GM18502 (cell line): ENCODE data around the gene ALPL.

ENCODE experiments used
- ATAC-seq: cut with Tn5 transposase; IDR thresholded peaks from one replicate; pipeline ENCODE4 v1.9.1; 2021; ENCODE audit warnings: mild to moderate bottlenecking; ENCODE audit not compliant: unreplicated experiment, poor library complexity

ALPL gene

DNA sequence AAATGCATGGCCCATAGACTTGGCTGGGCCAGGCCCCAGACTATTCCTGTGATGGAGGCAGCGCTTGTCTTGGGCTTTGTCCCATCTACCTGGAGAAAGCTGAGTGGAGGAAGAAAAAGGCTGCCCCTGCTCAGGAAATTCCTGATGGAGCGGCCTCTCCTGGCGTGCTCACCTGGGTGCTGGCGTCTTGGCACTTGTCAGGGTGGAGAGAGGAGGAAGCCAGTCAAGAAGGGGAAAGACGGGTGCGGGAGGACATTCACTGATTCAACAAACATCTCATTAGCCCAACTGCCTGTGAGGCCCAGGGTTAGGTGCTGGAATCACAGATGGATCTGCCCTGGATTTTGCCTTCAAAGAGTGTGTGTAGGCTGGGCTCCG, 16.1 kb downstream of the ALPL start:
- ATAC-seq: no peak

DNA sequence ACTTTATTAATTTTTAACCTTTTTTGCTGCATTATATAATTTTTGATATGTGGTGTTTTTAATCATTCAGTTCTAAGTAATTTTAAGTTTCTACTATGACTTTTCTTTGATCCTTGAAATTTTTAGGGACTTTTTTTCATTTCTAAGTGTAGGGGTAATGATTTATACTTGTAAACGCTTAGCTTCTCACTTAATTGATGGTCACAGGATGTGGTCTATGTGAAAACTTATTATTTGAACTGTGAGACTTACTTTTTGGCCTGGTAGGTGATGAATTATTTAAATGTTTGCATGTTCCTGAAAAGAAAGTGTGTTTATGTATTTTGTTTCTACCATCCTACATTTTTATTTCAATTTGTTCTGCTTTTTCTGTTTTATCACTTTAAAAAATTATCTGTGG, 17.2 kb downstream of the ALPL start:
- ATAC-seq: no peak

DNA sequence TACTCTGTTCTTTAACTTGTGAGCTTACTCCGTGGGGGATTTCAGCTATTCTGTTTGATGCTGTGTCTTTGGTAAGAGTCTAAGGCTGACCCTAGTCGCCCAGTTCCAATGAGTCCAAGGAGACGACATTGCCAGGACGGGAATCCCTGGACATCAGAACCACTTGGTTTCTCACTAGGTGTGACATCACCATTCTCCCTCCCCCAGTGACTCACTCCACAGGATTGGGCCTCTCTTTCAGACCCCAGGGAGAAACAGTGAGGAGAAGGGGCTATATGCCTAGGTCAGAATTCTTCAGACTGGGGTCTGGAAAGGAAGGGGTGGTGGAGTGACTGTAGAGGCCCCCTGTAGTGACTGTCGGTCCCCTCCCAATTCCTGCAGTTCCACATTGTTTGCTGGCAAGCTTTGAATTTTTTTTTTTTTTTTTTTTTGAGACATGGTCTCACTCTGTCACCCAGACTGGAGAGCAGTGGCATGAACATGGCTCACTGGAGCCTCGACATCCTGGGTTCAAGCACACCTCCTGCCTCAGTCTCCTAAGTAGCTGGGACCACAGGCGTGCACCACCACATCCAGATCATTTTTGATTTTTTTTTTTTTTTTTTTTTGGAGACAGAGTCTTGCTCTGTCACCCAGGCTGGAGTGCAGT, 21.3 kb downstream of the ALPL start:
- no peak for ATAC-seq

DNA sequence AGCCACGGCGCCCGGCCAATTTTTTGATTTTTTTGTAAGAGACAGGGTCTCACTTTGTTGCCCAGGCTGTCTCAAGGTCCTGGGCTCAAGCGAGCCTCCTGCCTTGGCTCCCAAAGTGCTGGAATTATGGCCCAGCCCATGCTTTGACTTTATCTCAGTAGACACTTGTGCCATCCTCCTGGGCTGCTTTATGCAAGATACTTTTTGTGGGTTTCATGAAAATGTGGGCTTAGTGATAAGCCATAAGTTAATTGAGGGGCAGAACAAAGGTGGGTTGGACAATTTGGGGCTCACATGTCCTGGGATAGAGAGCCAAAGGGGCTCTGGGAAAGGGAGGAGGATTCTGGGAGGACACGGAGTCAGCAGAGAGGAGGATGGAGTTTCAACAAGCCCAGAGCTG, 22.0 kb downstream of the ALPL start:
- no peak for ATAC-seq

DNA sequence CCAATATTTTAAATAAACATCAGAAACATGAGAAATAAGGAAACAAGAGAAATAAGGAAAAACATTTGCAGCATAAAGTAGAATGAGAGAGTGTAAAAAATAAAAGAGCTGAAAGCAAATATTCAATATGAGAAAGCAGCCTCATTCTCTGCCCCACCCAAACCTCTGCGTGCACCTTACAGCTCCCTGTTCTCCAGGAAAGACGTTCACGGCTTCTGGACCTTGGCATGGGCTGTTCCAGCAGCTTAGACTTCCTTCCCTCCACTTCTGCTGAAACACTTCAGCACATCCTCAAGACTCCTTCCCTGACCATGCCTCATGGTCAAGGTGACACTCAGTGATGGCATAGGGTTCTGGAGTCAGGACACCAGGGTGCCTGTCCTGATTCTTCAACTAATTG, 23.3 kb downstream of the ALPL start:
- no peak for ATAC-seq

DNA sequence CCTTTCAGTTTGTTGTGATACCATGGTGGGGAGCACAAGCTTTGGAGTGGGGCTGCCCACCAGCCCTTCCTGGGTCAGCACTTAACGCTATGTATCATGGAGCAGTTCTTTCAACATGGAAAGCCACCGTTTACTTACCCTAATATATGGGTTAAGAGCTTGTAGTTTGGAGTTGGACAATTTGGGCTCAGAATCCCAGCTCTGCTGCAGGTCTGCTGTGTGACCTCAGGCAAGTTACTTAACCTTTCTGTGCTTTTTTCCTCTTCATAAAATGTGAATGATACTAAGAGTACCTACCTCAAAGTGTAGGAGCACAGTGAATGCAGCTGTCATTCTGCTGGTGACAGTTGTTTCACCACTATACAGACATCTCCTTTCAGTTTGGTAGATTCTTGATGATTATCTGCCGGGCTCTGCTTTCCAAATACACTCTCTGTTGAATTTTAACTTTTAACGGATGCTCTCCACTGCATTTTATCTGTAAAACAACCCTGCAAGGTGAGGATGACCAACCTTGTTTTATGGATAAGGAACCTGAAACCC, 23.8 kb downstream of the ALPL start:
- ATAC-seq: no peak

DNA sequence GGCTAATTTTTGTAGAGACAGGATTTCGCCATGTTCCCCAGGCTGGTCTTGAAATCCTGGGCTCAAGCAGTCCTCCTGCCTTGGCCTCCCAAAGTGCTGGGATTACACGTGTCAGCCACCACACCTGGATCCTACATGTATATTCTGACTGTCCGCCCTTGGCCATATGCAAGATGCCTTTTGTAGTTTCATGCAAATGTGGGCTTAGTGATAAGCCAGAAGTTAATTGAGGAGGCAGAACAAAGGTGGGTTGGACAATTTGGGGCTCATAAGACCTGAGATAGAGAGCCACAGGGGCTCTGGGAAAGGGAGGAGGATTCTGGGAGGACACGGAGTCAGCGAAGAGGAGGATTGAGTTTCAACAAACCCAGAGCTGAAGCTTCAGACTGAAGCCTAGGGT, 24.9 kb downstream of the ALPL start:
- no peak for ATAC-seq

DNA sequence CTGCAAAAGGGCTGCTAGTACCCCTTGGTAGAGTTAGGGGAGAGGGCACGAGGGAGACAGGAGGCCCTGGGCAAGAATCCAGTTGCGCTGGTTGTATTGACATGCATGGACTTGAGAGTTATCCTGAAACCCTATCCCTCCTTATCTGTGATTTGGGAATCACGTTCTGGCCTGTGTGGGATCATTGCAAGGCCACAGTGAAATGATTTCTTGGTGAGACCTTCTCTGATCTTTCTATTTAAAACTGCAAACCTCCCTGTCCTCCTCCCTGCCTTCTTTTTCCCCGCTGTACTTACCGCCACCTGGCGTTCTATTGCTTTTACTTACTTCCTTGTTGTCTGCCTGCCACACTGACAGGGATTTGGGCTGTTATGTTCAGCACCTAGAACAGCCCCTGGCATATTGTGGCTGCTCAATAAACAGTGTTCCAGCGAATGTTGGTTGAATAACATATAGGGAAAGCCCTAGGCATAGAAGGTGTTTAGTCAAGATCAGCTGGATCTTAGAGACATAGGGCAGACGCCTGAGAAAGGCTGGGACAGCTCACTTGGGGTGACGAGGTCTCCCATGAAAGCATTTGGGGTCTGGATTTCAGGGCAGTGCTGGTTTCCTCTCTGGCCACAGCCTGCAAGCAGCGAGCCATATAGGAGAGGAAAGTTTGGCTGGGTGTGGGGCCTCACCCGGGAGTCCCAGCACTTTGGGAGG, 25.6 kb downstream of the ALPL start:
- ATAC-seq: no peak

DNA sequence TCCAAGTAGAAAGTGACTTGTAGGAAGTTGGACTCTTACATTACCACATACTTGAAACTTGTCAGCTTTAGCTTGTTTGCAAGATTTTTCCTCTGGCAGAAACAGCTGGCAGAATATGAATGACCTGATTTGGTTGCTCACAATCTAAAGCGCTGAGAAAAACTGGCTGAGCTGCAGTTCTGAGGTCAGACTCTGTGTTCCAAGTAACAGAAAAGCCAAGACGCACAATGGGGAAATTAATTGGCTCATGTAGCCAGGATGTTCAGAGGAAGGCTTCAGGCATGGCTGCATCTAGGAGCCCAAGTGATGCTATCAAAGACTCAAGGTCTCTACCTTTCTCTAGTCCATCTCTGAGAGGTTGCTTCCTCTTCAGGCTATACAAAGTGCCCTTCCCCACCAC, 27.0 kb downstream of the ALPL start:
- no peak for ATAC-seq

DNA sequence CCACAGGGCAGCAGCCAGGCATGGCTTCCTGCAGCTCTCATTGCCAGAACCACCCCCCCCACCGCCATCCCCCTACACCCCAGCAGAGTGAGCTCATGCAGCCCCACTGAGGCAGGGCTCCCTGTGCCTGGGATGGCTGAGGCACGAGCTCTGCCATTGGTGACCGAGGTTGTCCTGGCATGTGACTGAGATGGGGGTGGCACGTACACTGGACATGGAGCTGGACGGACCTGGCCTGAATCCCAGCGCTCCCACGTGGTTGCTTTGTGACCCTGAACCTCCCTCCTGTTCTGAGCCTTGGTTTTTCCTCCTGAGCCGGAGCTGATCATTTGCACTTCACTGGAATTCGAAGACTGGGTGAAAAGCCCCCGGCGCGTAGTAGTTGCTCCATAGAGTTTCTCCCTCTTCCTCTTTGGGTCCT, 28.3 kb downstream of the ALPL start:
- no peak for ATAC-seq

DNA sequence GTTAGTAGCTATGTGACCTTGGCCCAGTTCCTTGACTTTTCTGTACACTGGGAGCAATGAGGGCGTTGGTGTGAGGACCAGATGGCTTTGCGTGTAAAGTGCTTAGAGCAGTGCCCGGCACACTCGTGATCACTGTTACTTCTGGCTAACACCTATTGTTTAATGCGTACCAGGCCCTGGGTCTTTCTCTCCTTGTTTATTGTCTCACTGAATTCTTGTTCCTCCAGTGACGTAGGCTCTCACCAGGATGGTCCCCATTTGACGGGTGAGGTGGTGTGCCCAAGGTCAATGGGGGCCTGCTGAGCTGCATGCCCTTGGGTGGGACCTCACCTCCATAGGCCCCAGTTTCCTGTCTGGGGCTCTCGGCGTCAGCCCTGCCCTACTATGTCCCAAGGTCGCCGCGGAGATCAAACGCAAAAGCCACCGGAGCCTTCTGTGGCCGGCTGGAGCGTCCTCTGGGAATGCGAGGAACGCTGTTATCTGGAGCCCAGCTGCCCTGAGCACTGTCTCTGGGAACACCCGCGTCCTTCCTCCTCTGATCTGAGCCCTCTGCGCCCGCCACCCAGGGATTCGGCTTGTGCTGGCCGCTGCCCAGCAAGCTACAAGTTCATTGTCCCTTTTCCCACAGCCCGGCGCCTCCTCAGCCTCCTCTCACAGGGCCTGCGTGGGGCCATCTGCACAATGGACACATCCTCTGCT, 28.9 kb downstream of the ALPL start:
- ATAC-seq: no peak

DNA sequence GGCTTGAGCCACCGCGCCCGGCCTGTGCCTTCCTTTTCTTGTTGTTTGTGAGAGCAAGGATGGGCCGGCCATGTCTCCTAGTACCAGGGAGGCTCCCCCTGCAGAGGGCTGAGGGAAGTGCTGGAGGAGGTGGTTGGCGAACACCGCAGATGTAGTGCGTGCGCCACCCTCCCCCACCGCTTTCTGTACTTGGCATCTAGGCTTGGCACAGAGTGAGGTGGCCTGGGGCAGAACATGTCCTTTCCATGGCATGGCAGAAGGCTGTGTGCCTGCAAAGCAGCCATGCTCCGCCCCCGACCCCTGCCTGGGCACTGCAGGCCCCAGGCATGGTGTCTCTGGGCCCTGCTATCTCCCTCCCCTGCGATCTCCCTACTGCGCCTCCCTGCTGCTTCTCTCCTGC, 30.7 kb downstream of the ALPL start:
- no peak for ATAC-seq

DNA sequence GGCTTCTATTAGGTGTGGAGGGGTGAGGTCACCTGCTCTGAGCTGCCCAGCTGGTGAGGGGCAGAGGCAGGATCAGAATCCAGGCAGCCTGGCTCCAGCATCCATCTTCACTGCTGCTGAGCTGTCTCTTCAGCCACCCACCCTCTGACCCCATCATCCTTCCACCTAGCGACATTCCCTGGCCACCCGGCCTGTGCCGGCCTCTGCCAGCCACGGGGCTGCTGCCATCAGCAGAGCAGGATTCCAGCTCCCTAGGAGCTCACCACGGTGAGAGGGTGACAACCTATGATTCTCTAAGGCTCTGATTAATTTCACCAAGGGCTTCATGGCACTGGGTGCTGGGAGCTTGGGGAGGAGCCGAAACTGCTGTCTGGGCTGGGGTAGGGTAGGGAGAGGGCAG, 32.1 kb downstream of the ALPL start:
- no peak for ATAC-seq

DNA sequence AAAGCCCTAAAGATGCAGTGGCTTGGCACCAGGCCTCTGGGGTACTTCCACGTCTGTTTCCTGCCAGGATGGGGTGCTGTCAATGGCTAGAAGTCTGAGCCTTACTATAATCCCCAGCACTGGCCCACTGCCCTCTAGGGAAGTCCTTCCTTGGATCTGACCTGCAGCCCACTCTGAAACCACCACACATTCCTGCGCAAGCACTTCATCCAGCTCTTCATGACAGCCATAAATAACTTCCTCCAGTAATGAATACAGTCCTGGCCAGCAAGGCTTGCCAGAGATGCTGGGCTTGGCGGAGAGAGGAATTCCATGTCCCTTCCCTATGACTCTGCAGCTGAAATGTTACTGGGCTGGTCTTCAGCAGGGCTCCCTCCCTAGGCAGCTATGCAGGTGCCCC, 32.6 kb downstream of the ALPL start:
- no peak for ATAC-seq

DNA sequence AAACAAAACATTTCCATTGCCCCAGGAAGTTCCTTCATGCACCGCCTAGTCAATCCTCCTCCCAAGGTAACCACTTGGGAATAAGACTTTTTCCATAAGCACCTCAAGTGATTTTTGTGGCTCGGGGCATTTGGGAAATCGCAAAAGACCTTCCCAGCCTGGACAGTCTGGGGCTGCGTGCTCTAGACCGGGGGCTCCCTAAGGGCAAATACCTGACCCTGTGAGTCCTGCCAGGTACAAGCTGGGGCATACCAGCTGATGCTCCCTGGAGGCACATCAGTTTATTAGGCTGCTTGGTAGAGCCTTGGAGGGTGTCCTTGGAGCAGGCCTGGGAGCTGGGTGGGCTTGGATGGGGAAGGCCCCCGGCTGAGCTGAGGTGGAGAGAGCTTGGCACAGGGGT, 34.4 kb downstream of the ALPL start:
- no peak for ATAC-seq

DNA sequence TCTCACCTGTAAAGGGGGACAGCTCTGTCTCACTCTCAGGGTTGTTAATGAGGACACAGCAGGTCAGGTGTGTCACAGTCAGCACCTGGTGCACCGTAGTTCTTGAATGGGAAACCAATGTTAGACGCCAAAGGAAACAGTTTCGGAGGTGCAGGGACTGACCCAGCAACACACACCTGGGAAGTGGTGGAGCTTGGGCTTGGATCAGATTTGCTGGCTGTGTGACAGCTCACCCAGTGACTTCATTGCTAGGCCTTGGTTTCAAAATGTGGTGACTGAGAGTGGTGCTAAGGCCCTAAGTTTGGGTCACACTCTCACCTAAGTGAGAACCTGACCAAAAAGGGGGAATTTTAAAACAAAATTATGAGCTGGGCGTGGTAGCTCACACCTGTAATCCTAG, 34.9 kb downstream of the ALPL start:
- no peak for ATAC-seq

DNA sequence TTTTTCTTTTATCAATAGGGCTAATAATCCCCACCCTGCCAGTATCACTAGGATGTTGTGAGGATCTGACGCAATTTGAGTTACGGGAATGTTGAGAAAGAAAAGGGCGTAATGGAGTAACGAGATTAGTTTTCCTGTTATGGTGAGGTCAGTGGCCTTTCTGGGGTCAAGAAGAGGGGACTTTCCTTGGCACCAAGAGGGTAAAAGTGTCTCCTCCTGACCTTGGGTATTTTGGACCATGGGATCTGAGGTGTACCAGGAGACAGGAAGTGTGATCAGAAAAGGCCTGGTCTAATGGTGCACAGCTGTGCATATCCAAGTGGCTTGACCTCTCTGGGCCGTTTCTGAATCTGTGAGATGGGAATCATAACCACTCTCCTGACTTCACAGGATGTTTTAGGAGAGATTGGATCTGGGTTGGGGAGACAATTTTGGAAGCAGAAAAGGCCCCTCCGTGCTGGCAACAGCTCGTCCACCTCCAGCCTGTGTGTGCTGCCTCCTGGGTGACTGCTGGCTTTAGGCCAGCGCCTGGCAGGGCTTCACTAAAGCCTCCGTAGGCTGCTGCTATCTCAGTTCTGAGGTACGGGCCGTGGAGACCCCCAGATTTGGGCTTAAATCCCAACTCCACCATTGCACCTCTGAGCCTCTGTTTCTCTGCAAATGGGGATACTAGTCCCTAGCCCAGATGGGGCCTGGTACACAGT, 37.1 kb downstream of the ALPL start:
- no peak for ATAC-seq

DNA sequence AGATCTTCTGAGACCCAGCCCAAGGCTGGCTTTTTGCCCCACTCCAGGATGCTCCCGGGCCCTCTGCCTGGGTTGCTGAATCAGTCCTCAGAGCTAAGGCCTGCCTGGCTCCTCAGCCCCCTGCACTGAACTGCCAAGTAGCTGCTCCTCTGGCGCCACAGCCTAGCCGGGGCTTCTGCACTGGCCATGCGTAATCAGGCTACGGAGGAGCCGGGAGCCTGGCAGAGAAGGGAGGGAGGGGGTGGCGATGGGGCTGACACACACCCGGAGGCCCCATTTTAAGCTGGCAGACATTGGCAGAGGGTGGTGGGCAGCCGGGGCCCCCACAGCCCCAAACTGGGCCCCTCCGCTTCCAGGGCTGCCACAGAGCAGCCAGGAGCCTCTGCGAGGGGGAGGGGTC, 38.7 kb downstream of the ALPL start:
- no peak for ATAC-seq

DNA sequence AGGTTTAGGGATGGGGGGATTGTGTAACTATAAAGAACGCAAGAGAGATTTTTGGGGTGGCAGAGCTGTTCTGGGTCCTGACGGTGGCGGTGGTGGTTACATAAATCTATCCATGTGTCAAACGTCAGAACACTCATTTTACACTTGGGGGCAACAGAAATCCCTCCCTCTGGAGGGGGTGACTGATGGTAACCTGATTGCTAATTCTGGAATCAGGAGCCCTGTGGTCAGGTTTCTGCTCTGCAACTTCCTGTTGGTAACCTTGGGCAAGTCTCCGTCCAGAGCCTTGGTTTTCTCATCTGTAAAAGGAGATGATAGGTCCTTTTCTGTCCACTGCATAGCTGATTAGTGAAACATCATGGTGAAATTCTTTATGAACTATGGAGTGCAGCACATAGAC, 40.9 kb downstream of the ALPL start:
- no peak for ATAC-seq

DNA sequence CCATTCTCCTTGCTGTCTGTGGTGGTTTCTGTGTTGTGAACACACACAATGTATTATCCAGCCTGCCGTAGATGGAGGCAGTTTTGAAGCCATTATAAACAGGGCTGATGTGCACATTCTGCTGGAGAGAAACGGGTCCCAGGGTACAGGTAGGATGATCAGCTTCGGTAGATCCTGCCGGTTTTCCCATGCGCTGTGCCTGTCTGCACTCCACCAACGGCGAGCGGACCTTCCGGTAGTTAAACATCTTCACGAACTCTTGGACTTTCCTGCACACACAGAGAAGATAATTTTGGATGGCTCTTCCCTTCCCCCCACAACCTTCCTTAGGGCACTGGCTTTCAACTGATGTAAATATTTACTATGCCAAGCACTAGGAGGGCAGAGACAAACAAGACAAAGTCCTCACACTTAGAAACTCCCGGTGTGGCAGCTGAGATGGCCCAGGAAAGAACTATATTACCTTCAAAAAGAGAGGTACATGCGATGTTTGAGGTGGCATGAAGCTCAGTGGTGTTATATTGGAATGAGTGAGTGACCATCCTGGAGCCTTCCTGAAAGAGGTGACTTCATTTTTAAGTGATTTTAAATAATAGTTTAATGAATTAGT, 41.7 kb downstream of the ALPL start:
- no peak for ATAC-seq

DNA sequence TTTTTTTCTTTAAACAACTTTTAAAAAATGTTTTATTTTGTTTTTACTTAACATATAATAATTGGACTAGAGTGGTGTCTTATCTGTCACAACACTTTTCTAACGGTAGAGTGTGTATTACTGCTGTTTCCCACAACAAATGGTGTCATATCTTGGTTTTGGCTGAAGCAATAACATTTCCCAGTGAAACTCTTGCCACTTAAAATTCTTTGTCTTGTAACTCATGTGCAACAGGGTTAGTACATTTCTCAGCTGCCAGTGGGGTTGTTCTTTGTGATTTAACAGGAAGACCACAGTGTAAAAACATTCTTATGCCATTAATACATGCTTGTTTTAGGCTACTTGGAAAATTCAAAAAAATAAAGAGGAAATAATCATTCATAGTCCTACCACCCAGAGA, 43.5 kb downstream of the ALPL start:
- ATAC-seq: no peak
